ENCODE data around the gene ACBD6. TPM values are rescaled to one million over a fixed set of nuclear protein-coding genes. Genes with fewer than 3 reads are reported as not detected.

ACBD6 gene
- total and polyA plus RNA-seq, 12 donors: 16.2 to 30.0 (median 21.0) TPM

DNA sequence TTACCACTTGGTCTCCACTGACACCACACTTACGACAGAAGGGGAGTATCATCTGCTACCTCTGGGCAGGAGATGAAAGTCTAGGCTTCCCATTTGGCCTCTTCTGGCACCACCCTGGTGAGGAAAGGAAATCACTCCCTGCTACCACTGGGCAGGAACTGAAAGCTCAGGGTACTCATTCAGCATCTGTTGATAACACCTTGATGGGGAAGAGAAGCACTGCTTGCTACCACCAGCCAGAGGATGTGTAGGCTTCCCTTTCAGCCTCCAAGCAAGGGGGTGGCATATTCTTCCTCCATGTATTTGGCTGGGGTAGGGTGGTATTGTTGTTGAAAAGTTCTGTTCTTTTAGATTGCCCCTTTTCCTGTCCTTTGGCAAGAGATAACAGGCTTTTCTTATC is 115.0 kb downstream of the ACBD6 start:
- Histone ChIP-seq H3K36me3 (peaks cover 0 to 7% (median 0%) of the 10 kb centered on the region in 9 donors), H3K4me3 (no peak overlapping the region), H3K27me3 (no peaks in the 10 kb centered on the region), H3K4me1 (no peaks in the 10 kb centered on the region), H3K27ac (no peak overlapping the region), H3K9me3 (peaks cover 0 to 53% (median 30%) of the 10 kb centered on the region in 11 donors)
- TF ChIP-seq, protein P1, sequence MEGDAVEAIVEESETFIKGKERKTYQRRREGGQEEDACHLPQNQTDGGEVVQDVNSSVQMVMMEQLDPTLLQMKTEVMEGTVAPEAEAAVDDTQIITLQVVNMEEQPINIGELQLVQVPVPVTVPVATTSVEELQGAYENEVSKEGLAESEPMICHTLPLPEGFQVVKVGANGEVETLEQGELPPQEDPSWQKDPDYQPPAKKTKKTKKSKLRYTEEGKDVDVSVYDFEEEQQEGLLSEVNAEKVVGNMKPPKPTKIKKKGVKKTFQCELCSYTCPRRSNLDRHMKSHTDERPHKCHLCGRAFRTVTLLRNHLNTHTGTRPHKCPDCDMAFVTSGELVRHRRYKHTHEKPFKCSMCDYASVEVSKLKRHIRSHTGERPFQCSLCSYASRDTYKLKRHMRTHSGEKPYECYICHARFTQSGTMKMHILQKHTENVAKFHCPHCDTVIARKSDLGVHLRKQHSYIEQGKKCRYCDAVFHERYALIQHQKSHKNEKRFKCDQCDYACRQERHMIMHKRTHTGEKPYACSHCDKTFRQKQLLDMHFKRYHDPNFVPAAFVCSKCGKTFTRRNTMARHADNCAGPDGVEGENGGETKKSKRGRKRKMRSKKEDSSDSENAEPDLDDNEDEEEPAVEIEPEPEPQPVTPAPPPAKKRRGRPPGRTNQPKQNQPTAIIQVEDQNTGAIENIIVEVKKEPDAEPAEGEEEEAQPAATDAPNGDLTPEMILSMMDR (IDR thresholded peaks at IDR 0.05): no peak
- no peak for DNase-seq
- no peak for ATAC-seq
- 95 to 96% methylated on average over 1 of the region's 1 CpG for WGBS, 2 donors
- intact Hi-C loops (cut with DNase I): no loop called here

DNA sequence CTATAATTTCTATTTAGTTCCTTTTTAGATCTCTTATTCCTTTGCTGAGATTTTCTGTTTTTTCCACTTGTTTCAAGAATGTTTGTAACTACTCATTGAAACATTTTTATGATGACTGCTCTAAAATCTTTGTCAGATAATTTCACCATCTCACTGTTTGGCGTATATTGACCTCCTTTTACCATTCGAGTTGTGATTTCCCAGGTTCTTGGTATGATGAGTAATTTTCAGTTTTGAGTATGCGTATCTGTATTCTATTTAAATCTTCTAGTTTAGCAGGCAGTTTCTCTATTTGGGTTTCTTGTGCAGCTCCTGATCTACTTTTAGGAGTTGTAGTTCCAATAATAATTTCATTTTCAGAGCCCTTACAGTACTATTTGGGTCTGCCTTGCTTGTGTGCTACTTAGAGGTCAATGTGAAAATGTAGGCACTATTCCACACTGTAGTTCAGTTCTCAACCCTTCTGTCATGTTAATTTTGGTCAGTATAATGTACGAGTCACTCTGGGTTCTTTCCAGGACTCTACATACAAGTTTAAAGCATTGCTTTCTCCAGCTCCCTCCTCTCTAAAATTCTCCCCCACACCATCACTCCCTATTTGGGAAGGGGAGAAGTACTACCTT is 115.5 kb downstream of the ACBD6 start:
- TF ChIP-seq, protein P1 (IDR thresholded peaks at IDR 0.05): no peak
- Histone ChIP-seq H3K36me3 (peaks cover 0 to 7% (median 0%) of the 10 kb centered on the region in 9 donors), H3K4me1 (no peaks in the 10 kb centered on the region), H3K4me3 (no peak overlapping the region), H3K9me3 (peaks cover 0 to 59% (median 36%) of the 10 kb centered on the region in 11 donors), H3K27me3 (no peaks in the 10 kb centered on the region), H3K27ac (no peak overlapping the region)
- intact Hi-C loops (cut with DNase I): no loop called here
- 96 to 97% methylated on average over 4 of the region's 4 CpGs for WGBS, 2 donors
- DNase-seq (no peak), ATAC-seq (no peak)

DNA sequence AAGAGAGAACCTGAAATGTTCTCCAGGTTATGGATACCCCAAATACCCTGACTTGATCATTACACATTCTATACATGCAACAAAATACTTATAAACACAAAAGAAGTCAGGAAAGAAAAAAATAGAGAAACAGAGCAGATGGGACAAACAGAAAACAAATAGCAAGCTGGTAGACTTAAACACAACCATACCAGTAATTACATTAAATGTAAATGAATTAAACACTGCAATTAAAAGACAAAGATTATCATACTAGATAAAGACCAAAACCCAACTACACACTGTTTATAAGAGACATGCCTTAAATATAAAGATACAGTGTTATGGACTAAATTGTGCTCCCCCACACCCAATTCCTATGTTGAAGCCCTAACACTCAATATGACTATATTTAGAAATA is 117.2 kb downstream of the ACBD6 start:
- Histone ChIP-seq H3K4me3 (no peak overlapping the region), H3K4me1 (no peaks in the 10 kb centered on the region), H3K27ac (no peak overlapping the region), H3K27me3 (no peaks in the 10 kb centered on the region), H3K9me3 (peaks cover 4 to 69% (median 48%) of the 10 kb centered on the region in 11 donors), H3K36me3 (peaks cover 0 to 7% (median 0%) of the 10 kb centered on the region in 9 donors)
- intact Hi-C loops (cut with DNase I): no loop called here
- DNase-seq (no peak), ATAC-seq (no peak)
- TF ChIP-seq, protein P1 (IDR thresholded peaks at IDR 0.05): no peak

DNA sequence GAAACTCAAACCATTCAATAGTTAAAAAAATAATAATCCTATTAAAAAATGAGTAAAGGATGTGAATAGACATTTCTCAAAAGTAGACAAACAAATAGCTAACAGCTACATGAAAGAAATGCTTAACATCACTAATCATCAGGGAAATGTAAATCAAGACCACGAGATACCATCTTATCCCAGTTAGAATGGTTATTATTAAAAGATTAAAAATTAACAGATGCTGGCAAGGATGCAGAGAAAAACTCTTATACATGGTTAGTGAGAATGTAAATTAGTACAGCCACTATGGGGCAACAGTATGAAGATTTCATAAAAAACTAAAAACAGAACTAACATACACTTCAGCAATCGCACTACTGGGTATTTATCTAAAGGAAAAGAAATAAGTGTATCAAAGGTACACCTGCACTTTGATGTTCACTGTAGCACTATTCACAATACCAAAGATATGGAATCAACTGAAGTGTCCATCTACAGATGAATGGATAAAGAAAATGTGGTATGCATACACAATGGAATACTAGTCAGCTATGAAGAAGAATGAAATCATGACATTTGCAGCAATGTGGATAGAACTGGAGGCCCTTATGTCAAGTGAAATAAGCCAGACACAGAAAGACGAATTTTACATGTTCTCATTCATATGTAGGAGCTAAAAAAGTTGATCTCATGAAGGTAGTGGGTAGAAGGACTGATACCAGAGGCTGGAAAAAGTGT is 117.9 kb downstream of the ACBD6 start:
- Histone ChIP-seq H3K9me3 (peaks cover 7 to 76% (median 55%) of the 10 kb centered on the region in 11 donors), H3K27ac (no peak overlapping the region), H3K4me1 (no peaks in the 10 kb centered on the region), H3K27me3 (no peaks in the 10 kb centered on the region), H3K4me3 (no peak overlapping the region), H3K36me3 (peaks cover 0 to 7% (median 0%) of the 10 kb centered on the region in 9 donors)
- intact Hi-C loops (cut with DNase I): loop anchor here in 1 of 10 donors (5.0 kb wide), 1 partner anchor 57 kb away; no protein-coding TSS in a partner anchor
- TF ChIP-seq, protein P1 (IDR thresholded peaks at IDR 0.05): no peak
- ATAC-seq (no peak), DNase-seq (no peak)
- WGBS, 2 donors: 94 to 97% methylated on average over 3 of the region's 3 CpGs
